Mesenteric fat pad (tissue), 1 donor: Measurements from ENCODE around the gene DCC. TPM values are rescaled to one million over a fixed set of nuclear protein-coding genes. Genes with fewer than 3 reads are reported as not detected.

ENCODE experiments used
- DNase-seq: peaks from one replicate; pipeline ENCODE4 v3.0.0-alpha.2; 2020; ENCODE audit warnings: low spot score
- total RNA-seq: library from RNA; stranded (reverse); fragmentation: NEBNext Ultra II Directional; extraction: Animal tissue kit (Norgen Biotek cat#: 25700); gene quantifications from one replicate; pipeline ENCODE4 v1.2.1, GENCODE V29; 2021
- donor health status: DM: yes; HTN: yes; CAD: no.

The DCC gene
- total RNA-seq, 1 donor from 2014 or later: 0.42 TPM

- DNase-seq: no peak
Measured at GRCh38 chr18:53004798-53005197, 664.8 kb downstream of the DCC start.

- DNase-seq: no peak
Measured at GRCh38 chr18:53018791-53019190, 678.8 kb downstream of the DCC start.

- DNase-seq: no peak
Measured at GRCh38 chr18:53025247-53025646, 685.2 kb downstream of the DCC start.

GRCh38 chr18:53028565-53028964 is 688.6 kb downstream of the DCC start:
- DNase-seq: no peak

- no peak for DNase-seq
Measured at GRCh38 chr18:53033128-53033527, 693.1 kb downstream of the DCC start.

- DNase-seq: no peak
Measured at GRCh38 chr18:53038608-53039007, 698.6 kb downstream of the DCC start.

GRCh38 chr18:53040286-53040685 is 700.3 kb downstream of the DCC start:
- no peak for DNase-seq

- no peak for DNase-seq
Measured at GRCh38 chr18:53056064-53056463, 716.1 kb downstream of the DCC start.

- no peak for DNase-seq
Measured at GRCh38 chr18:53070788-53071187, 730.8 kb downstream of the DCC start.

- no peak for DNase-seq
Measured at GRCh38 chr18:53080687-53081086, 740.7 kb downstream of the DCC start.

GRCh38 chr18:53093636-53094035 is 753.6 kb downstream of the DCC start:
- DNase-seq: no peak

- DNase-seq: no peak
Measured at GRCh38 chr18:53101536-53102105, 761.6 kb downstream of the DCC start.

GRCh38 chr18:53114441-53114840 is 774.4 kb downstream of the DCC start:
- no peak for DNase-seq

GRCh38 chr18:53115876-53116585 is 776.0 kb downstream of the DCC start:
- DNase-seq: no peak

GRCh38 chr18:53117851-53118250 is 777.9 kb downstream of the DCC start:
- no peak for DNase-seq

GRCh38 chr18:53126210-53126609 is 786.2 kb downstream of the DCC start:
- DNase-seq: no peak

- DNase-seq: no peak
Measured at GRCh38 chr18:53131001-53131400, 791.0 kb downstream of the DCC start.

- no peak for DNase-seq
Measured at GRCh38 chr18:53134711-53135110, 794.7 kb downstream of the DCC start.

GRCh38 chr18:53135654-53136053 is 795.7 kb downstream of the DCC start:
- DNase-seq: no peak

- no peak for DNase-seq
Measured at GRCh38 chr18:53139746-53140500, 799.9 kb downstream of the DCC start.

GRCh38 chr18:53142005-53142404 is 802.0 kb downstream of the DCC start:
- no peak for DNase-seq

- DNase-seq: no peak
Measured at GRCh38 chr18:53147472-53147871, 807.5 kb downstream of the DCC start.

- no peak for DNase-seq
Measured at GRCh38 chr18:53148123-53148522, 808.1 kb downstream of the DCC start.
